NCI-H2029 (cell line): Measurements from ENCODE around the gene MTHFD1L.

Source experiments
- DNase-seq: peaks from one replicate; lab custom pipeline; 2025; lab: John Stamatoyannopoulos, UW

The MTHFD1L gene

DNA sequence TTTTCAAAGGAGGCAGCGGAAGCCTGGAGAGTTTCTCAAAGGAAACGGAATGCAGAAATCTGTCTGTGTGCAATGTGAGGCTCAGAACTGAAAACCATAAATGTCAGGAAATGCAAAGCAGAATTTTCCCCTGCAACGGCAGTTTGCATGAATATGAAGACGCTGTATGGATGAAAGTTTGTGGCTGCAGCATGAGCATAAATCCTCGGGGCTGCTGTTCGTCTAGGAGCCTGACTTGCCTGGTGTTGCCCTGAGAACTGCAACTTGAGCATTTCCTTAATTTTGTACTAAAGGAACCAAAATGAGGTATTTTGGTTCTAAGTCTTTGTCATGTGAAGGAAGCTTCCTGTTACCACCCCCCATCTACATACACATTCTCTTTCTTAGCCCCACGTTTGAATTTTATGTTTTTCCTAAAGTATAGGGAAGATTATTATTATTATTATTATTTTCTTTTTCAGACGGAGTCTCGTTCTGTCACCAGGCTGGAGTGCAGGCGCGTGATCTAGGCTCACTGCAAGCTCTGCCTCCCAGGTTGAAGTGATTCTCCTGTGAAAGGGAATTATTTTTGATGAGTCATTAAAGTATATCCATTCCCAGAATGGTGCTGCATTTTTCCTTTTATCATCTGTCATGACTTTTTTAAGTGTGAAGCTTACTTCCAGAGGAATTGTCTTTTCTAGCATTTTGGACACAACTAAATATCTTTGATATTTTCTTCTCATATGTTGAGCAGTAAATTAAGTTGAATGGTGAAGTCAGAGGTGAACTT lies 33.1 kb downstream of the MTHFD1L start:
- DNase-seq, result no peak

GRCh38 chr6:150899231-150899630 lies 33.7 kb downstream of the MTHFD1L start:
- DNase-seq, result no peak

DNA sequence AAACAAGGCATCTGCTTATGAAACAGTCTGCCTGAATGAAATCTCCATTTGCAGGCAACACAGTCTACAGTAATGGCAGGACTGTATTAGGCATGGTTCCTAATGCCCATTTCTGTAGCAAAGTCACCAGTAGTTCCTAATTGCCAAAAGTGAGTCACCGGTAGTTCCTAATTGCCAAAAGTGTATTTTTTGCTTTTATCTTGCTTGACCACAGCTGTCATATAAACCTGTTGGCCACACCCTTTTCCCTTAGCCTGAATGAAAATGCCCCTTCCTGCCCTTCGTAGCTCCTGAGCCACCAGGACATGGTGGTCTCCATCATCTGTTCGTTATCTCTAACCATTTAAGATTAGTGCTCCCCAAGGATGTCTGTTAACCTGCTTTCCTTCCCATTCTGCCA lies 34.5 kb downstream of the MTHFD1L start:
- no peak for DNase-seq

DNA sequence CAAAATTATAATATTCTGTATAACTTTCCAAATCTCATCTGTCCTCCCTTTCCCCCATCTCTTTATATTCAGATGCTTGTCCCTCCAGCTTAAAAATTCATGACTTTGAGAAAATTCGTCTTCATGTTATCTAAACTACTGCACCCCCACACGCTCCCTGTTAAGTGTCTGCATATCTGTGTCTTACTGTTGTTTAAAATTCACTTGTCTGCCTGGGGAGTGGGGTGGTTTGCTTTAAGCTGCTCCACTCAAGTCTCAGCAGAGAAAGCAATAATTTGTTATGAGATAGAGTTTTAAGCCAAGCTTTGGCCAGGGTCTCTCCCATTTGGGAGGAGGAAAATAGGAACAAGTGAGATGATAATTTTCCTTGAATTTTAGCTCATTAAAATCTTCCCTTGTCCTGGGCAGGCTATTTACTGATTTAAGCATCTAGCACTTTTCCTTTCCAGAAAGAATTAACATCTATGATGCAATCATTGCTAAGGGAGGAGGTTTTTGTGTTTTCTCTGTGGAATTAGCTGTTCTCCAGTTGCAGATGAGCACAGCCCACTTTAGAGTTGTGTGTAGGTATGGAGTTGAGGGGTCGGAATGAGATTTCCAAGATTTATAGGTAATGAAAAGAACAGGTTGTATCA lies 36.8 kb downstream of the MTHFD1L start:
- DNase-seq, result no peak

GRCh38 chr6:150905769-150906168 lies 40.3 kb downstream of the MTHFD1L start:
- no peak for DNase-seq

DNA sequence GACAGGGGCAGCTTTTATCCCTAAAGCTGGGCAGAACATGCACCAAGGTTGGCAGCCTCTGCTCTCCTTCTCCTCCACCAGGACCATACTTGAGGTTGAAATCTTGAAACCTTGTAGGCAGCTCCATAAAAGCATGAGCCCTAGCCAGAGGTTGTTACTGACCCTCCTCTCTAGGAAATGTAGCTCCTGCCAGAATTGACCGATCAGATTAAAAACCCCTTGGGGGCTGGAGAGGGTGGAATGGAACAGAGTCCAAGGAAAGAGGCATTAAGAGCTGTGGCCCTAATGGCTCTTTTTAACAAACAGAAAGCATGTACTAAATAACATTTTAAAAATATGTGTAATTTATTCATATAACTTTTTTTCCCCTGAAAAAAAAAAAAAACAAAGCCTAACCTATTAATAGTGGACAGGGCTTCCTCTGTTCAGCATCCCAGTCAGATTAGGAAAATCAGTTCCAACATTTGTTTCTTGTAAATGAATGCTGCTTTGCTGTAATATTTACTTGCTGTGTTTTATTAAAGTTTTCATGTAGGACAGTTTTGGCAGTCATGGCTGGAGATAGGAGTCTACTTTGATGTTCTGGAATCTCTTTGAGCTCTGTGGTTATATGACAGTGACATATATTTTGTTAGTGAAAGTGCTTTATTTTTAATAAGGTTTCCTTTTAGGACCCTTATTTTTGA lies 41.3 kb downstream of the MTHFD1L start:
- DNase-seq, result no peak

- DNase-seq, result no peak
These were observed 41.9 kb downstream of the MTHFD1L start for GRCh38 chr6:150907383-150907782.

- no peak for DNase-seq
These were observed 43.4 kb downstream of the MTHFD1L start for GRCh38 chr6:150908901-150909300.

DNA sequence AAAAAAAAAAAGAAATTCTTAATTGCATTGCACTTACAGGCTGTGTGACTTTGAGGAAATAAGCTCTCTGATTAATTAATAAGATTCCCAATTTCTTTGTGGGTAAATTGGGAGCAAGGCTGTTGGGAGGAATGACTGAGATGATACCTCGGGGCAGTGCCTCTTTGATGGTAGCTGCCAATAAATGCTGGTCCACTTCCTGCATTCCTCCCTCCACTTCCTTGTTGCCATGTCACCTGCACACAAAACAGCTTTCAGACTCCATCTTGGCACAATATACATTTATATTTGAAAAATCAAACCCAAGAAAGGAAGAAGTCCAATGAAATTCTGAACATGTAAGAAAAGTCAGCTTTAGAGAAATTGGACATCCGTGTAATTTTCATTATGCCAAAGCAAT lies 45.1 kb downstream of the MTHFD1L start:
- no peak for DNase-seq

GRCh38 chr6:150914372-150914771 lies 48.9 kb downstream of the MTHFD1L start:
- DNase-seq, result no peak

GRCh38 chr6:150915131-150915879 lies 49.8 kb downstream of the MTHFD1L start:
- no peak for DNase-seq

DNA sequence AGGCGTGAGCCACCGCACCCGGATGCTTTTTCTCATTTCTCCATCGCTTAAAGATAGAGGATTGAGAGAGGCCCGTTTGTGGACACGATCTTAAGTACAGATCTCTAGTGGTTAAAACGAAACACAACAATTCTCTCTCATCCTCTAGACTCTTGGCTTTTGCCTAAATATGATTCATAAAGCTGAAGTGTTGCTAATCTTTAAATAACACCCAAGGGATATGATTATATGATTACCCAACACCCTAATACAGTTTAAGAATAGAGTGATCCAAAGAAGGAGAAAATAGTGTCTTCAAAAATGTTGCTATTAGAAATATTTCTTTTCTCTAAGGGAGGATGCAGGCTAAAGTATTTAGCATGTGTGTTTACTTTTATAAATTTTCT lies 50.4 kb downstream of the MTHFD1L start:
- no peak for DNase-seq

DNA sequence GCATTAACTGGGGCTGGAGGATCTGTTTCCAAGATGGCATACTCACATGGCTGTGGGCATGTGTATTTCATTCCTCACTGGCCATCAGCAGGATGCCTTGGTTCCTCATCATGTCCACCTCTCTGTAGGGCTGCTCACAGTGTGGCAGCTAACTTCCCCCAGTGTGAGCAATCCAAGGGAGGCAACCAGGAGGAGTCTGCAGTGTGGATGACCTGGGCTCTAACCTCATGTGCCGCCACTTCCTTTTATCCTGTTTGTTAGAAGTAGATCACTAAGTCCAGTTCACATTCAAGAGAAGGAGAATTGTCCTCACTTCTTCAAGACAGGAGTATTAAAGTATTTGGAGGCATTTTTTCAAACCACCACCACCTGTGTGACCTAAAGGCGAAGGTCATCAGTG lies 54.4 kb downstream of the MTHFD1L start:
- DNase-seq, result no peak

- no peak for DNase-seq
These were observed 56.6 kb downstream of the MTHFD1L start for GRCh38 chr6:150922137-150922536.

- DNase-seq, result no peak
These were observed 59.5 kb downstream of the MTHFD1L start for GRCh38 chr6:150924808-150925589.

DNA sequence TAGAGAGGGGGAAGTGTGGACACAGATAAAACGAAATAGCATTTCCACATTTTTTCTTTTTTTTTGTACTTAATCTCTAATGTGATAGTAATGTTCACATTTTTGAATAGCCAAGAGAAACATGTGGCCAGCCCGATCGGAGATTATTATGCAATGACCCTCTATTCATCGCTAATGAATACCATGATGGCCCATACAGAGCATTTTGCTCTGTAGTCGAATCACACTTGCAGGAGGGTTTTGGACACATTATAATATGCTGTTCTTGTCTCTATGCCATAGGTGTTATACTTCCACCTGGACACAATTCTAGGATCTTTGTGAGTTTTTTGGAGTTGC lies 60.1 kb downstream of the MTHFD1L start:
- DNase-seq, result no peak

DNA sequence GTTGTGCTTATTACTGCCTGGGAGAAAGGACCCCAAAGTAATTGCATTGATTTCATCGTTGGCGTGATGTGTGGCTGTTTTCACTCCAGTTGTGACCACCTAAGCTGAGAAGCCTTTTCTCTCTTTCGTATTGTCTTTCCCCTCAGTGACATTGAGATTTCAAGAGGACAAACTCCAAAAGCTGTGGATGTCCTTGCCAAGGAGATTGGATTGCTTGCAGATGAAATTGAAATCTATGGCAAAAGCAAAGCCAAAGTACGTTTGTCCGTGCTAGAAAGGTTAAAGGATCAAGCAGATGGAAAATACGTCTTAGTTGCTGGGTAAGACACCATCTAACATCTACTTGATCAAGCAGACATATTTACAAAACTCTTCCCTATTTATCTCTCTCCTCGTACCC lies 60.5 kb downstream of the MTHFD1L start:
- no peak for DNase-seq

DNA sequence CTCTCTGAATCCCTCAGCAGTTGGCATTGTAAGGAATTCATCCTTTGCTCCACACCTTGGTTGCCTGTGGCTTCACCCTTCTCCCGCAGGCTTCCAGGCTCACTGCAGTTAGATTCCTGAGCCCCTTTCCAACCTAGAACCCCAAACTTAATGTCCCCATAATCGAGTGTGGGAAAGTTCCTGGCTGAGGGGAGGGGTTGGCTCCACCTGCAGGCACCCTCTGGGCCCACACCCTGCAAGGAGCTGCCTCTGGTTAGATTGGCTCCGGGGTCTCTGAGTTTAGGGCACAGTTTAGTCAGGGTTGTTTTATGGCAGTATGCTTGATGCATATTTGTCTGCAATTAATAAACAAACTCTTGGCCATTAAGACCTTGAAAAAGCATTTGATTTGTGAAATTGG lies 63.4 kb downstream of the MTHFD1L start:
- DNase-seq, result no peak

DNA sequence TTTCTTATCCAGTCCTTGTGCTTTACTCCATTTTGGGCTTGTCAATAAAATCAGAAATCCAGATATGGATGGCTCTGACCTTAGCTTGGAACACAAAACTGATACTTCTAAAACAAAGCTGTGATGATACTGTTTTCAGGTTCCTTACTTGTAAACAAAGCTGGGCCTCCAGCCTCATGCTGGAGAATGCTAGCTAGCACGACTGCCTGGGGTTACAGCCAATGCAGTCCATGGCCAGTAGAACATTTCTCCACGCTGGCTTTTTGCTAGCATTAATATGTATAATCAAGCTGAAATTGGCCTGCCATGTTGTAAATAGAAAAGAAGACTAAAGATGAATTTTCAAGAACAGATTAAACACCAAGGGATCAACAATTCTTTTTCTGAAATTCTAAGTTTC lies 63.9 kb downstream of the MTHFD1L start:
- DNase-seq, result no peak

DNA sequence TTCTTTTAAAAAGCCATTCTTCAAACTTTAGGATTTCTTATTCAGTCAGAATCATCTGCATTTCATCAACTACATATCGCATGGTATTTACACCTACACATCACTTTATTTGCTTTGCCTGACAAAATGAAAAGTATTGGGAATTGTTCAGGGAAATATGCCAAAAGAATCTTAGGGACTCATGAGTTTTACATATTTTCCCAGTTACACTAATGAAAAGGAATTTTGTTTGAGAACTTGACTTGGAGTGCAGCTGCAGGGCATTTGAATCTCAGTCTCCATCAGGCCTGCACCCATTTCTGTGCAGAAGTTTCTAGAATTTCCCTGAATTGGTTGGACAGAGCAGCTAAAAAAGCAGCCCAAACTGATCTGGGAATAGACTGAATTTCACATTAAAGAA lies 65.3 kb downstream of the MTHFD1L start:
- no peak for DNase-seq

GRCh38 chr6:150931405-150931804 lies 65.9 kb downstream of the MTHFD1L start:
- no peak for DNase-seq

DNA sequence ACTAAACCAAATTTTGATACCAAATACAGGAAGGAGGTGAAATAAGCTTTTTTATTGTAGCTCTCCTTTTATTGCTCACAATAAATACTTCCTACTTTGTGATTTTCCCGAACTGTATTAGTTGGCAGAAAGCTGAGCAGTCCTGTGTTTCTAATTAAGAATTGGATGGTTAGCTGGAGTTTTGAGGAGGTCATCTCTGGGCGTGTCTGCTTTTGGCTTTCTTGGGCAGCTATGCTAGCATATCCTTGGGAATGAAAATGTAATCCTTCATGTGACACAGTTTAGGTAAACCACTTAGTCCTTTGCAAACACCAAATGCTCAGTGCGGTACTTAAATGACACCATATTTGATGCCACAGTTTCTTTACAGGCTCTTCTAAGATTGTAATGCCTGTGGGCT lies 67.5 kb downstream of the MTHFD1L start:
- DNase-seq, result no peak
